GM20000 (cell line): ENCODE measurements around the gene SLC35F3.

Experiments
- DNase-seq: peaks from one replicate; pipeline ENCODE4 v3.0.0; 2012; ENCODE audit warnings: low spot score
- CTCF ChIP-seq: IDR thresholded peaks from 2 replicates; pipeline ENCODE4 v1.5.1; 2012; ENCODE audit warnings: mild to moderate bottlenecking, control low read depth; ENCODE audit errors: extremely low read depth, missing control alignments

Gene SLC35F3

GRCh38 chr1:234139966-234140365 lies 235.5 kb downstream of the SLC35F3 start:
- DNase-seq: no peak
- TF ChIP-seq CTCF: no peak

GRCh38 chr1:234140388-234140787 lies 235.9 kb downstream of the SLC35F3 start:
- DNase-seq: no peak
- no peak for TF ChIP-seq CTCF

GRCh38 chr1:234141006-234141405 lies 236.5 kb downstream of the SLC35F3 start:
- no peak for TF ChIP-seq CTCF
- no peak for DNase-seq

- DNase-seq: no peak
- no peak for TF ChIP-seq CTCF
Measured at GRCh38 chr1:234143681-234144080, 239.2 kb downstream of the SLC35F3 start.

GRCh38 chr1:234144901-234145300 lies 240.4 kb downstream of the SLC35F3 start:
- no peak for DNase-seq
- no peak for TF ChIP-seq CTCF

- no peak for DNase-seq
- no peak for TF ChIP-seq CTCF
Measured at GRCh38 chr1:234148350-234148749, 243.9 kb downstream of the SLC35F3 start.

- DNase-seq: no peak
- no peak for TF ChIP-seq CTCF
Measured at GRCh38 chr1:234148816-234149215, 244.3 kb downstream of the SLC35F3 start.
